ENCODE data around the gene KCNJ6. TPM values are rescaled to one million over a fixed set of nuclear protein-coding genes. Genes with fewer than 3 reads are reported as not detected.
A peak's percentile ranks its signal among the peaks of the same experiment; 100 is the strongest.

The KCNJ6 gene
- total and polyA plus RNA-seq, 9 of the 15 experiments (the other 6 are each of a cell fraction or from before 2014, with no cell fraction given) = 0.06 to 0.21 (median 0.13) TPM; not detected in 1

- TF ChIP-seq CUX1 (CRISPR knock-in tag; IDR thresholded peaks at IDR 0.05) (no peak), SIX5 (IDR thresholded peaks at IDR 0.05; ENCODE audit: borderline replicate concordance in 1 of 2, insufficient read depth in 1 of 2, low read depth in 1 of 2, low read length in 2 of 2) (no peak), MTF1 (CRISPR knock-in tag; IDR thresholded peaks at IDR 0.05; ENCODE audit: borderline replicate concordance) (no peak), EGR1 (conservative IDR thresholded peaks at IDR 0.05) (no peak), ESRRA (IDR thresholded peaks at IDR 0.05; ENCODE audit: borderline replicate concordance, low read depth) (no peak), ZNF197 (CRISPR knock-in tag; IDR thresholded peaks at IDR 0.05; ENCODE audit: low read depth) (no peak), TAF9B (IDR thresholded peaks at IDR 0.05; ENCODE audit: partially characterized antibody) (peak; percentile 1), NCOA1 (IDR thresholded peaks at IDR 0.05; ENCODE audit: low read depth) (no peak), MECOM (CRISPR knock-in tag; IDR thresholded peaks at IDR 0.05) (no peak), SMARCC2 (IDR thresholded peaks at IDR 0.05; ENCODE audit: low read depth) (no peak), E2F3 (CRISPR knock-in tag; IDR thresholded peaks at IDR 0.05) (no peak), ATF6 (CRISPR knock-in tag; IDR thresholded peaks at IDR 0.05) (peak; percentile 42; the same call in 1 of the 2 replicates), ZKSCAN3 (CRISPR knock-in tag; IDR thresholded peaks at IDR 0.05) (no peak), NR4A1 (CRISPR knock-in tag; IDR thresholded peaks at IDR 0.05) (no peak), NR4A1 (tag; IDR thresholded peaks at IDR 0.05) (no peak), MAFF (IDR thresholded peaks at IDR 0.05; ENCODE audit: low read length) (peak; percentile 56), STAG1 (CRISPR knock-in tag; IDR thresholded peaks at IDR 0.05; ENCODE audit: borderline replicate concordance) (no peak), ZNF12 (CRISPR knock-in tag; IDR thresholded peaks at IDR 0.05) (peak; percentile 60; the same call in 1 of the 2 replicates), SOX6 (IDR thresholded peaks at IDR 0.05) (no peak), MAFG (tag; conservative IDR thresholded peaks at IDR 0.05) (no peak; the same call in 1 of the 2 replicates), ZNF274 (IDR thresholded peaks at IDR 0.05; ENCODE audit: borderline replicate concordance, low read depth, low read length) (no peak), ZC3H8 (IDR thresholded peaks at IDR 0.05) (no peak), RBBP5 (IDR thresholded peaks at IDR 0.05; ENCODE audit: borderline replicate concordance, insufficient read depth, low read length, poor library complexity, severe bottlenecking) (peak; percentile 31), STAT5B (CRISPR knock-in tag; IDR thresholded peaks at IDR 0.05) (no peak)
Measured at GRCh38 chr21:37564924-37565529, 351.2 kb downstream of the KCNJ6 start (continued).

Measured in K562 (cell line).